Endothelial cell of umbilical vein (primary cell): ENCODE measurements around the gene TNFSF9. TPM values are rescaled to one million over a fixed set of nuclear protein-coding genes. Genes with fewer than 3 reads are reported as not detected.
A peak's percentile ranks its signal among the peaks of the same experiment; 100 is the strongest.

Source experiments
- BruUV-seq: library from RNA; stranded (reverse); fragments of 400-500 nt; replicated peaks from 2 replicates; lab custom pipeline; 2021; lab: Mats Ljungman, UMichigan
- CTCF ChIA-PET: fragments of 300-600, 350-600 bp; sonication (Branson Sonifier 250); formaldehyde crosslinking; loops from one replicate; lab custom pipeline; 2021; ENCODE audit warnings: antibody characterized with exemption, inconsistent platforms; lab: Charles Lee
- POLR2A ChIA-PET: fragments of 300-600, 350-600 bp; sonication (Branson Sonifier 250); formaldehyde crosslinking; loops from one replicate; lab custom pipeline; 2021; ENCODE audit warnings: antibody characterized with exemption, inconsistent platforms; lab: Charles Lee
- DNase-seq: peaks from one replicate; pipeline ENCODE4 v3.0.0-alpha.2; 2011; ENCODE audit warnings: low read depth, low spot score
- FAIRE-seq: peaks from 2 replicates; lab custom pipeline; 2011; peaks lifted over from hg19 to GRCh38; lab: Jason Lieb, UNC
- H2AFZ ChIP-seq: 2 replicates; pipeline ENCODE4 v1.6.0; 2012; ENCODE audit warnings: low read depth, low read length, control low read depth, inconsistent platforms
- H3K27ac ChIP-seq: 2 replicates; pipeline ENCODE4 v1.5.1; 2011; ENCODE audit warnings: low read depth, mild to moderate bottlenecking, control low read depth, low read length, moderate library complexity; ENCODE audit not compliant: insufficient read depth
- H3K27me3 ChIP-seq, 2 experiments: 2 replicates each; pipeline versions ENCODE4 v1.6.0 to v1.6.1; 2011; ENCODE audit warnings: low read length in 2 of 2, mixed read lengths in 1 of 2; ENCODE audit not compliant: control insufficient read depth in 2 of 2, insufficient read depth in 2 of 2
- H3K36me3 ChIP-seq, 2 experiments: 2 replicates in 1 of 2; 3 replicates in 1 of 2; pipeline ENCODE4 v1.5.1; 2011; ENCODE audit warnings: low read length in 2 of 2, mild to moderate bottlenecking in 1 of 2, moderate library complexity in 1 of 2; ENCODE audit not compliant: control insufficient read depth in 2 of 2, insufficient read depth in 2 of 2; ENCODE audit errors: extremely low read depth in 1 of 2
- H3K4me1 ChIP-seq: 3 replicates; pipeline ENCODE4 v1.5.1; 2011; ENCODE audit warnings: mild to moderate bottlenecking, low read length; ENCODE audit not compliant: control insufficient read depth, insufficient read depth; ENCODE audit errors: extremely low read depth
- H3K4me2 ChIP-seq: 2 replicates; pipeline ENCODE4 v1.6.1; 2011; ENCODE audit warnings: low read length, control low read depth, mixed read lengths; ENCODE audit not compliant: insufficient read depth
- H3K4me3 ChIP-seq, 3 experiments: fragments of 200-600 bp in 1 of 3; sonication (generic), shearing (Covaris generic) in 1 of 3; replicated peaks in 1 of 3; 2 replicates each; pipeline ENCODE4 v1.5.1; 2011 to 2016; ENCODE audit warnings: control low read depth in 3 of 3, low read length in 3 of 3, mild to moderate bottlenecking in 2 of 3, inconsistent platforms in 1 of 3, low read depth in 1 of 3, moderate library complexity in 1 of 3; ENCODE audit not compliant: insufficient read depth in 1 of 3
- H3K79me2 ChIP-seq: 2 replicates; pipeline ENCODE4 v1.6.0; 2012; ENCODE audit warnings: low read length, inconsistent platforms; ENCODE audit not compliant: control insufficient read depth, insufficient read depth
- H3K9ac ChIP-seq: replicated peaks from 2 replicates; pipeline ENCODE3; 2011; ENCODE audit warnings: low read length, control low read depth; ENCODE audit not compliant: insufficient read depth; ENCODE audit errors: extremely low read depth
- H3K9me1 ChIP-seq: replicated peaks from 3 replicates; pipeline ENCODE4 v1.6.0; 2011; ENCODE audit warnings: mild to moderate bottlenecking, low read length; ENCODE audit not compliant: control insufficient read depth, insufficient read depth; ENCODE audit errors: extremely low read depth
- H3K9me3 ChIP-seq: replicated peaks from 2 replicates; pipeline ENCODE4 v1.5.1; 2012; ENCODE audit warnings: low read length, inconsistent platforms; ENCODE audit not compliant: control insufficient read depth, insufficient read depth
- H4K20me1 ChIP-seq: replicated peaks from 2 replicates; pipeline ENCODE3; 2011; ENCODE audit warnings: mild to moderate bottlenecking, low read length; ENCODE audit not compliant: control insufficient read depth, insufficient read depth; ENCODE audit errors: extremely low read depth
- EZH2 ChIP-seq: IDR thresholded peaks from 2 replicates; pipeline ENCODE4 v1.6.1; 2012; ENCODE audit warnings: borderline replicate concordance, low read depth, mild to moderate bottlenecking, moderate library complexity, low read length, inconsistent platforms; ENCODE audit not compliant: severe bottlenecking
- FOS ChIP-seq: IDR thresholded peaks from 2 replicates; pipeline ENCODE4 v1.6.1; 2011; ENCODE audit warnings: mild to moderate bottlenecking, low read length, moderate library complexity, borderline replicate concordance; ENCODE audit not compliant: insufficient read depth
- GATA2 ChIP-seq: IDR thresholded peaks from 2 replicates; pipeline ENCODE4 v1.7.0; 2011; ENCODE audit warnings: low read depth, mild to moderate bottlenecking, moderate library complexity, mixed read lengths, low read length; ENCODE audit not compliant: insufficient read length, insufficient read depth
- JUN ChIP-seq: IDR thresholded peaks from 2 replicates; pipeline ENCODE4 v1.6.1; 2011; ENCODE audit warnings: borderline replicate concordance, low read depth; ENCODE audit not compliant: insufficient read length, insufficient read depth
- MYC ChIP-seq: IDR thresholded peaks from one replicate; pipeline ENCODE4 v1.6.1; 2011; ENCODE audit warnings: mild to moderate bottlenecking, low read depth, low read length
- POLR2A ChIP-seq: IDR thresholded peaks from 2 replicates; pipeline ENCODE4 v1.6.1; 2012; ENCODE audit warnings: low read depth, mild to moderate bottlenecking, control low read depth, low read length
- POLR2AphosphoS5 ChIP-seq: IDR thresholded peaks from 2 replicates; pipeline ENCODE4 v1.6.1; 2012; ENCODE audit warnings: low read depth, mild to moderate bottlenecking, control low read depth, low read length, moderate library complexity; ENCODE audit not compliant: insufficient read depth
- dilution Hi-C: fragments of 300-500 bp; cut with MboI; formaldehyde crosslinking; loops from one replicate; pipeline ENCODE4 v1.15.0; 2019; ENCODE audit warnings: low sequenced_read_pairs; ENCODE audit not compliant: extremely low pct_ligation_motif_present
- intact Hi-C: fragments of 100-400 bp; cut with micrococcal nuclease; formaldehyde crosslinking; loops from one replicate; pipeline ENCODE4 v1.10.0; 2022
- polyA plus RNA-seq, 4 experiments: library from polyadenylated mRNA; depleted of rRNA in 3 of 4; stranded (reverse) in 3 of 4; unstranded in 1 of 4; fragments of >200 nt; gene quantifications; 2 replicates each; pipeline versions ENCODE4 v1.2.1 to v1.2.3, GENCODE V29; 2011 to 2012; ENCODE audit warnings: missing spikeins in 1 of 4
- total RNA-seq: library from RNA; stranded (reverse); gene quantifications from 2 replicates; pipeline ENCODE4 v1.2.3, GENCODE V29; 2021
- TF ChIP-seq, protein P1 (sequence below): IDR thresholded peaks from 2 replicates; pipeline ENCODE4 v1.6.1; 2011; ENCODE audit not compliant: insufficient read depth, insufficient read length
- TF ChIP-seq, protein P2 (sequence below), 2 donors: IDR thresholded peaks; 1 replicate in 1 of 2; 2 replicates in 1 of 2; pipeline ENCODE4 v1.5.1; 2011; ENCODE audit warnings: low read length in 2 of 2, mild to moderate bottlenecking in 2 of 2, moderate library complexity in 2 of 2, control low read depth in 1 of 2, inconsistent platforms in 1 of 2, low read depth in 1 of 2; ENCODE audit not compliant: insufficient read depth in 1 of 2; ENCODE audit errors: extremely low read depth in 1 of 2

Gene TNFSF9
- total and polyA plus RNA-seq, 2 donors (not counting 3 experiments of a cell fraction or from before 2014, with no cell fraction given): 0.52 to 0.53 TPM

DNA sequence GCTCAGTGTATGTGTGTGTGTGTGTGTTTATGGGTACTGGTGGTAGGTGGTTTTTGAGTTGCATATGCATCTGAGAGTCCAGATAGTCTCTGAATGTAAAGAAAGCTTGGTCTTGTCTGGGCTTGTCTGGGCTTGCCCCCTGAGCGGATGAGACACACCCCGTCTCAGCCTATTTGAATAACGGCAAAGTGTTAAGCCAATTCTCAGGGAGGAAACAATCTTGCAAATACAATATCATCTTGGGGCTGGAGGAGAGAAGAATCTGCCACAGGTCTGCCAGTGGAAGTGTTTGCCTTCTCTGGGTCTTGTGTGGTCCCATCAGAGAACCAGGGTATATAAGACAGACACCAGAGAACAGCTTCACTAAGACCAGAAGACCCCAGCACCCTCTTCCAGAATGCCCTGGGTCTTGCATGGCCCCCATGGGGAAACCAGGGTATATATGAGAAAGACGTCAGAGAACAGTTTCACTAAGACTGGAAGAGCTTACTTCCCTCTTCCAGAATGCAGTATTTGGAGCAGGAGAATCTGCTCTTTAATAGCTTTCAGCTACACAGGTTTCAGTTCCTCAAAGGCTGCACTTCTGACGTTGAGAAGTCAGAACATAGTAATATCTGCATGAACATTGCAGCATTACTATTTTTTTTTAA, 46.8 kb downstream of the TNFSF9 start:
- dilution Hi-C loops (no loop called here), intact Hi-C loops (no loop called here)
- Histone ChIP-seq H4K20me1 (no peaks in the 10 kb centered on the region), H3K36me3 (no peaks in the 10 kb centered on the region), H3K9me3 (no peaks in the 10 kb centered on the region), H3K9ac (no peak overlapping the region), H3K9me1 (no peaks in the 10 kb centered on the region), H3K79me2 (no peaks in the 10 kb centered on the region), H3K27ac (no peak overlapping the region), H3K4me3 (no peak overlapping the region), H2AFZ (no peak overlapping the region), H3K4me2 (no peak overlapping the region), H3K4me1 (no peaks in the 10 kb centered on the region), H3K27me3 (peaks cover 0 to 2% of the 10 kb centered on the region in 2 experiments)
- TF ChIP-seq FOS (no peak), POLR2AphosphoS5 (no peak), POLR2A (no peak), EZH2 (no peak), MYC (no peak), JUN (no peak), GATA2 (no peak)
- TF ChIP-seq, protein P1, sequence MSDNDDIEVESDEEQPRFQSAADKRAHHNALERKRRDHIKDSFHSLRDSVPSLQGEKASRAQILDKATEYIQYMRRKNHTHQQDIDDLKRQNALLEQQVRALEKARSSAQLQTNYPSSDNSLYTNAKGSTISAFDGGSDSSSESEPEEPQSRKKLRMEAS: no peak
- TF ChIP-seq, protein P2, sequence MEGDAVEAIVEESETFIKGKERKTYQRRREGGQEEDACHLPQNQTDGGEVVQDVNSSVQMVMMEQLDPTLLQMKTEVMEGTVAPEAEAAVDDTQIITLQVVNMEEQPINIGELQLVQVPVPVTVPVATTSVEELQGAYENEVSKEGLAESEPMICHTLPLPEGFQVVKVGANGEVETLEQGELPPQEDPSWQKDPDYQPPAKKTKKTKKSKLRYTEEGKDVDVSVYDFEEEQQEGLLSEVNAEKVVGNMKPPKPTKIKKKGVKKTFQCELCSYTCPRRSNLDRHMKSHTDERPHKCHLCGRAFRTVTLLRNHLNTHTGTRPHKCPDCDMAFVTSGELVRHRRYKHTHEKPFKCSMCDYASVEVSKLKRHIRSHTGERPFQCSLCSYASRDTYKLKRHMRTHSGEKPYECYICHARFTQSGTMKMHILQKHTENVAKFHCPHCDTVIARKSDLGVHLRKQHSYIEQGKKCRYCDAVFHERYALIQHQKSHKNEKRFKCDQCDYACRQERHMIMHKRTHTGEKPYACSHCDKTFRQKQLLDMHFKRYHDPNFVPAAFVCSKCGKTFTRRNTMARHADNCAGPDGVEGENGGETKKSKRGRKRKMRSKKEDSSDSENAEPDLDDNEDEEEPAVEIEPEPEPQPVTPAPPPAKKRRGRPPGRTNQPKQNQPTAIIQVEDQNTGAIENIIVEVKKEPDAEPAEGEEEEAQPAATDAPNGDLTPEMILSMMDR (IDR thresholded peaks at IDR 0.05; ENCODE audit: extremely low read depth in 1 of 2, insufficient read depth in 1 of 2, low read depth in 1 of 2, low read length in 2 of 2): no peak
- FAIRE-seq (no peak), DNase-seq (peak; percentile 12)
- TSS peak; percentile 39 for BruUV-seq
- CTCF ChIA-PET: no interaction called here
- POLR2A ChIA-PET: no interaction called here
